NK-92 (cell line): ENCODE measurements around the gene SNX18.
"Not testable (repeated sequence)": the region's sequence is repeated elsewhere in the genome, so short reads cannot be mapped to it uniquely, and the experiment has no call there.

ENCODE experiments used
- DNase-seq: peaks from one replicate; lab custom pipeline; 2025; ENCODE audit not compliant: unreplicated experiment; lab: John Stamatoyannopoulos, UW

The SNX18 gene

GRCh38 chr5:54518818-54519508 lies 1.4 kb downstream of the SNX18 start:
- DNase-seq, result no peak

- no peak for DNase-seq
Measured at GRCh38 chr5:54519509-54519876, 1.9 kb downstream of the SNX18 start.

GRCh38 chr5:54520438-54520846 lies 2.9 kb downstream of the SNX18 start:
- DNase-seq, result no peak

- DNase-seq, result no peak
Measured at GRCh38 chr5:54520940-54521339, 3.4 kb downstream of the SNX18 start.

- no peak for DNase-seq
Measured at GRCh38 chr5:54521856-54522479, 4.4 kb downstream of the SNX18 start.

GRCh38 chr5:54523534-54523933 lies 6.0 kb downstream of the SNX18 start:
- DNase-seq, result no peak

- DNase-seq, result no peak
Measured at GRCh38 chr5:54524082-54524481, 6.5 kb downstream of the SNX18 start.

- no peak for DNase-seq
Measured at GRCh38 chr5:54524704-54525103, 7.1 kb downstream of the SNX18 start.

- no peak for DNase-seq
Measured at GRCh38 chr5:54525261-54525660, 7.7 kb downstream of the SNX18 start.

- no peak for DNase-seq
Measured at GRCh38 chr5:54525692-54526091, 8.1 kb downstream of the SNX18 start.

- DNase-seq, result no peak
Measured at GRCh38 chr5:54526604-54527288, 9.2 kb downstream of the SNX18 start.

- DNase-seq, result no peak
Measured at GRCh38 chr5:54528633-54529209, 11.2 kb downstream of the SNX18 start.

GRCh38 chr5:54529565-54529964 lies 12.0 kb downstream of the SNX18 start:
- DNase-seq, result no peak

- DNase-seq, result no peak
Measured at GRCh38 chr5:54531546-54531945, 14.0 kb downstream of the SNX18 start.

- DNase-seq, result no peak
Measured at GRCh38 chr5:54533541-54534190, 16.1 kb downstream of the SNX18 start.

- no peak for DNase-seq
Measured at GRCh38 chr5:54534191-54535004, 16.8 kb downstream of the SNX18 start.

- no peak for DNase-seq
Measured at GRCh38 chr5:54535149-54535844, 17.7 kb downstream of the SNX18 start.

GRCh38 chr5:54536375-54536774 lies 18.8 kb downstream of the SNX18 start:
- not testable (repeated sequence) for DNase-seq

- DNase-seq, result not testable (repeated sequence)
Measured at GRCh38 chr5:54536861-54537260, 19.3 kb downstream of the SNX18 start.

- no peak for DNase-seq
Measured at GRCh38 chr5:54537725-54538124, 20.2 kb downstream of the SNX18 start.
